Tibial artery (tissue), 4 donors: ENCODE results near the gene ARHGAP15.

ENCODE experiments used
- DNase-seq, 2 donors: peaks; one replicate each; pipeline ENCODE4 v3.0.0-alpha.2; 2019
- H3K27ac ChIP-seq, 2 donors: fragments of 200-600 bp; sonication (generic) in 1 of 2; 1 replicate in 1 of 2; 2 replicates in 1 of 2; pipeline ENCODE4 v1.5.1; 2018 to 2019; ENCODE audit warnings: mild to moderate bottlenecking in 1 of 2
- H3K27me3 ChIP-seq, 2 donors: fragments of 200-600 bp; sonication (generic) in 1 of 2; one replicate each; pipeline versions ENCODE4 v1.5.1 to v1.6.0; 2016 to 2019
- H3K36me3 ChIP-seq, 3 donors: fragments of 200-600 bp; sonication (generic) in 2 of 3; one replicate each; pipeline ENCODE4 v1.5.1; 2016 to 2019; ENCODE audit warnings: mild to moderate bottlenecking in 2 of 3
- H3K4me1 ChIP-seq, 4 donors: fragments of 200-600 bp; sonication (generic) in 2 of 4; 1 replicate in 3 of 4; 2 replicates in 1 of 4; pipeline ENCODE4 v1.5.1; 2016 to 2019
- H3K4me3 ChIP-seq, 2 donors: fragments of 200-600 bp; sonication (generic) in 1 of 2; 1 replicate in 1 of 2; 2 replicates in 1 of 2; pipeline ENCODE4 v1.5.1; 2018 to 2019; ENCODE audit warnings: mild to moderate bottlenecking in 2 of 2
- H3K9me3 ChIP-seq, 3 donors: fragments of 200-600 bp; sonication (generic) in 1 of 3; one replicate each; pipeline ENCODE4 v1.5.1; 2016 to 2019
- CTCF ChIP-seq, 2 experiments: fragments of 200-600 bp in 1 of 2; fragments of 450-650 bp in 1 of 2; IDR thresholded peaks; one replicate each; pipeline ENCODE4 v1.5.1; 2017 to 2019; ENCODE audit warnings: antibody characterized with exemption in 2 of 2, mild to moderate bottlenecking in 1 of 2, moderate library complexity in 1 of 2
- intact Hi-C: fragments of 100-400 bp; cut with DNase I; formaldehyde crosslinking; loops from one replicate; pipeline ENCODE4 v1.15.0; 2023; ENCODE audit warnings: low total_unique reads

Gene ARHGAP15

DNA sequence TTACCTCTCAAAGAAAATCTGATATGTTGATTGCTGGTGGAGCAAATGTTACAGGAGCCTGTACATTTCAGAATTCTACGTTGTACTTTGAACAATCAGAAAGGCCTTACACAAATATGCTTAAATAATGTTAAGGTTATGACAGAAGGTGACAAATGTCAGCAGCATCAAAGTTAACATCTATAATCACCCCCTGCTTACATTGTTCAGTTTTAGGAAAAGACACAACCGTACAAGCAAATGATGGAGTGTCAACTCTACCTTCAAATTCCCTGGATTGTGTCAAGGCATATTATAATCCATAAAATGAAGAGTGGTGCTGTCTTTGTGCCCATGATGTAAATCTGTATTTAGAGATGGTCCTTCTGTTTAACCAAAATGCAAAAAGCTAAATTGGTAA is 465.5 kb downstream of the ARHGAP15 start:
- Histone ChIP-seq H3K4me1 (peaks cover 0 to under 1% (median 0%) of the 10 kb centered on the region in 4 donors), H3K4me3 (no peak overlapping the region), H3K9me3 (no peaks in the 10 kb centered on the region), H3K27me3 (no peaks in the 10 kb centered on the region), H3K36me3 (no peaks in the 10 kb centered on the region), H3K27ac (no peak overlapping the region)
- DNase-seq: no peak
- intact Hi-C loops: no loop called here
- TF ChIP-seq CTCF (IDR thresholded peaks at IDR 0.05): no peak

DNA sequence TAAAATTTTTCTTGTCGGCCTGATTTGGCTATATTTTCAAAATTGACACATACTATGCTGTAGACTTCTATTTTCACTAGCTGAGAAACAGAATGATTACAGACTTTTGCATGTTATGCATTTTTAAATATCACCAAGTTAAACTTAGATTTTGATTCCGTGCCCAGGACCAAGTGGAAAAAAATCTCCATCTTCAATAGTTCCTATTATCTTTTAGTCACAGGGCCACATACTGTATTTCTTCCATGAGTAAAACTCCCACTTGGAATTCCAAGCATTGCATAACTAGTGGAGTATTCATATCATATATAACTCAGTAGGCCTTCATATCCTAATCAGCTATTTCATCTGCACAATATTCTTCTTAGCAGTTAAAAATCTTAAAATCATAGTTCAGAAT is 470.9 kb downstream of the ARHGAP15 start:
- Histone ChIP-seq H3K4me1 (peaks cover 0 to 15% (median 0%) of the 10 kb centered on the region in 4 donors), H3K4me3 (no peak overlapping the region), H3K27ac (no peak overlapping the region), H3K27me3 (no peaks in the 10 kb centered on the region), H3K36me3 (no peaks in the 10 kb centered on the region), H3K9me3 (no peaks in the 10 kb centered on the region)
- DNase-seq: no peak
- intact Hi-C loops: no loop called here
- no peak for TF ChIP-seq CTCF (IDR thresholded peaks at IDR 0.05)

GRCh38 chr2:143601828-143602227 is 472.6 kb downstream of the ARHGAP15 start:
- TF ChIP-seq CTCF (IDR thresholded peaks at IDR 0.05): no peak
- intact Hi-C loops: no loop called here
- no peaks in the 10 kb centered on the region for H3K9me3 ChIP-seq
- no peak overlapping the region for H3K27ac ChIP-seq
- H3K4me1 ChIP-seq: peaks cover 0 to 18% (median 0%) of the 10 kb centered on the region in 4 donors
- H3K36me3 ChIP-seq: no peaks in the 10 kb centered on the region
- DNase-seq: no peak
- no peak overlapping the region for H3K4me3 ChIP-seq
- H3K27me3 ChIP-seq: no peaks in the 10 kb centered on the region

DNA sequence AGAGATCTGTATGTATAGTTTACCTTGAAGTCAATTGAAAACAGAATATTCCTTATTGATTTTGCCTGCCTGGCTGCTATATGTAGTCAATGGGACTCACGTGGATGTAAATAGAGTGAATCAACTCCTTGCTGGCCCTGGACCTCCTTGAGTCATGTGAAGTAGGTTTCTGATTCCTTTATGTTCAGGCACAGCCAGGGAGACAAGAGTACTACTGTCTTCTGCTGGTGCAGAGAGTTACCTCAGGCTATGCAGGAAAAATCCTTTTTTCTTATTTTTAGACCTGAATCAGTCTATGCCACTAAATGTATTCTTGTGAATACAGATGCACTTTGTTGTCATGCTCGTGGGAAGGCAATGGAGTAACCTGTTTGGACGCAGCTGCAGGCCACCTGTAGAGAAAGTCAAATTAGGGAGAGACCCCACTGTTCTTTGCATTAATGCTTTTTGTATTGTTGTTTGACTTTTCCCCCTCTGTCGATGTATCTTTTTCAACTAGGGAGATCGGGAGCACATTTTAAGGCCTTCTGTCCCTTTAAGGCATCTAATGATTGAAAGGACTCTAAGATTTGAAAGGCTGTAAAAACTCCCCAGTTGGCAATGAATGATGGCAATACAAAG is 473.9 kb downstream of the ARHGAP15 start:
- no peak for DNase-seq
- H3K36me3 ChIP-seq: no peaks in the 10 kb centered on the region
- TF ChIP-seq CTCF (IDR thresholded peaks at IDR 0.05): no peak
- H3K27ac ChIP-seq: no peak overlapping the region
- H3K4me3 ChIP-seq: no peak overlapping the region
- H3K4me1 ChIP-seq: peaks cover 0 to 26% (median 6%) of the 10 kb centered on the region in 4 donors
- no peaks in the 10 kb centered on the region for H3K9me3 ChIP-seq
- no peaks in the 10 kb centered on the region for H3K27me3 ChIP-seq
- intact Hi-C loops: no loop called here

GRCh38 chr2:143603846-143604565 is 474.8 kb downstream of the ARHGAP15 start:
- H3K36me3 ChIP-seq: no peaks in the 10 kb centered on the region
- no peak overlapping the region for H3K4me3 ChIP-seq
- intact Hi-C loops: no loop called here
- no peak for DNase-seq
- peaks cover 0 to 26% (median 6%) of the 10 kb centered on the region in 4 donors for H3K4me1 ChIP-seq
- no peak overlapping the region for H3K27ac ChIP-seq
- no peaks in the 10 kb centered on the region for H3K27me3 ChIP-seq
- no peaks in the 10 kb centered on the region for H3K9me3 ChIP-seq
- TF ChIP-seq CTCF (IDR thresholded peaks at IDR 0.05): no peak
